Loucy (cell line): ENCODE measurements around the gene ZNF221.
"Not testable (repeated sequence)": the region's sequence is repeated elsewhere in the genome, so short reads cannot be mapped to it uniquely, and the experiment has no call there.

Source experiments
- EZH2phosphoT487 ChIP-seq: fragments of 200-600 bp; IDR thresholded peaks from 2 replicates; pipeline ENCODE4 v1.6.1; 2018; ENCODE audit warnings: antibody characterized with exemption, mild to moderate bottlenecking, moderate library complexity, borderline replicate concordance
- TF ChIP-seq, protein P1 (sequence below): fragments of 200-600 bp; sonication (generic); conservative IDR thresholded peaks from 2 replicates; pipeline ENCODE4 v1.5.1; 2014; ENCODE audit warnings: mild to moderate bottlenecking, antibody characterized with exemption, low read length

DNA sequence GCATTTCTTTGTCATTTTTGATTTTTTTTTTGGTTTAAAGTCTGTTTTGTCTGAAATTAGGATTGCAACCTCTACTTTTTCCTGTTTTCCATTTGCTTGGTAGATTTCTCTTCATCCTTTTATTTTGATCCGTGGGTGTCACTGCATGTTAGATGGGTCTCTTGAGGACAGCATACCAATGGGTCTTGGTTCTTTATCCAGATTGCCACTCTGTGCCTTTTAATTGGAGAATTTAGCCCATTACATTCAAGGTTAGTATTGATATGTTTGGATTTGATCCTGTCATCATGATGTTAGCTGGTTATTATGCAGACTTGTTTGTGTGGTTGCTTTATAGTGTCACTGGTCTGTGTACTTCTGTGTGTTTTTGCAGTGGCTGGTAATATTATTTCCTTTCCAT, 3.6 kb upstream of the ZNF221 start:
- TF ChIP-seq, protein P1, sequence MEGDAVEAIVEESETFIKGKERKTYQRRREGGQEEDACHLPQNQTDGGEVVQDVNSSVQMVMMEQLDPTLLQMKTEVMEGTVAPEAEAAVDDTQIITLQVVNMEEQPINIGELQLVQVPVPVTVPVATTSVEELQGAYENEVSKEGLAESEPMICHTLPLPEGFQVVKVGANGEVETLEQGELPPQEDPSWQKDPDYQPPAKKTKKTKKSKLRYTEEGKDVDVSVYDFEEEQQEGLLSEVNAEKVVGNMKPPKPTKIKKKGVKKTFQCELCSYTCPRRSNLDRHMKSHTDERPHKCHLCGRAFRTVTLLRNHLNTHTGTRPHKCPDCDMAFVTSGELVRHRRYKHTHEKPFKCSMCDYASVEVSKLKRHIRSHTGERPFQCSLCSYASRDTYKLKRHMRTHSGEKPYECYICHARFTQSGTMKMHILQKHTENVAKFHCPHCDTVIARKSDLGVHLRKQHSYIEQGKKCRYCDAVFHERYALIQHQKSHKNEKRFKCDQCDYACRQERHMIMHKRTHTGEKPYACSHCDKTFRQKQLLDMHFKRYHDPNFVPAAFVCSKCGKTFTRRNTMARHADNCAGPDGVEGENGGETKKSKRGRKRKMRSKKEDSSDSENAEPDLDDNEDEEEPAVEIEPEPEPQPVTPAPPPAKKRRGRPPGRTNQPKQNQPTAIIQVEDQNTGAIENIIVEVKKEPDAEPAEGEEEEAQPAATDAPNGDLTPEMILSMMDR, result not testable (repeated sequence)
- not testable (repeated sequence) for TF ChIP-seq EZH2phosphoT487
